Hepatocyte (in vitro differentiated cells): ENCODE data around the gene INHBC.

Experiments
- EZH2phosphoT487 ChIP-seq: fragments of 200-600 bp; sonication (generic); IDR thresholded peaks from one replicate; pipeline ENCODE4 v1.6.1; 2018; ENCODE audit warnings: antibody characterized with exemption, mild to moderate bottlenecking, low read depth, moderate library complexity; ENCODE audit not compliant: unreplicated experiment, severe bottlenecking
- TF ChIP-seq, protein P1 (sequence below): fragments of 200-600 bp; sonication (generic); IDR thresholded peaks from 2 replicates; pipeline ENCODE4 v1.5.1; 2016; ENCODE audit warnings: antibody characterized with exemption, mild to moderate bottlenecking; ENCODE audit not compliant: poor library complexity

DNA sequence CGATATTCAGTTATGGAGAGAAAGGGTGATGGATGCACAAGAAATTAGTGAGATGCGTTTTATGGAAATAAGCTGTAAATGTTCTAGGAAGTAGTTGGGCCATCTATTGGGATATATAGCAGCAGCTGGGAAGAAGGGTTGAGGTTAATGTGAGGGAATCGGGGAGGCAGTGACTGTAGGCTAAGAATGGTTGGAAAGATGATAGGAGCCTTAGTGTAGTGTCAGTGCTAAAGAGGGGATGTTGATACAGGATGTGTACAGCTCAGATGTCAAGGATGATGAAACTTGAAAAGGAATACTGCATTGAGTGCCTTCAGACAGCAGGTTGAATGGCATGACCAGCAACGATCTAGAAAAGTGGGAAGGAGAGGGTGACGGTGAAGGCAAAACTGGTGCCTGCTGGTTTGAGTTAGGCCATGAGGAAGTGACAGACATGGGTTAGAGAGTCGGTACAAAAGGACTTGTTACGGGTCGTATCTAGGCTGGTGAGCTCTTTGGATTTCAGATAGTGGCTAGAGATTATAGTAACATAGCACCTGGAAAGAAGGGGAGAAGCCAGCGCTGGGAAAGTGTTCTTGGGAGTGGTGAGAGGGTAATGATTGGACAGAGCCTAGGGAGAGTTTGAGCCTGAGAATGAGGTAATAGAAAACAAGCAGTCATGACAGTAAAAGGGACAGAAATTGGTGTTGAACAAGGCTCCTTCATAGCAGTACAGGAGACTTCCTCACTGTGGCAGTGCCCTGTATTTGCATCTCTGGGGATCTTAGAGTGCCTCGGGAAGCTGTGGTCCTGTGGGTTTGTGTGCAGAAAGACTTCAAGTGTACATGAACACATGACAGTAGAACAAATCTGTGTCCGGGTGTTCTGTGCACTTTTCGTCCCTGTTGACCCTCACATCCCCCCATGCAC lies 62.9 kb downstream of the INHBC start:
- no peak for TF ChIP-seq EZH2phosphoT487
- TF ChIP-seq, protein P1, sequence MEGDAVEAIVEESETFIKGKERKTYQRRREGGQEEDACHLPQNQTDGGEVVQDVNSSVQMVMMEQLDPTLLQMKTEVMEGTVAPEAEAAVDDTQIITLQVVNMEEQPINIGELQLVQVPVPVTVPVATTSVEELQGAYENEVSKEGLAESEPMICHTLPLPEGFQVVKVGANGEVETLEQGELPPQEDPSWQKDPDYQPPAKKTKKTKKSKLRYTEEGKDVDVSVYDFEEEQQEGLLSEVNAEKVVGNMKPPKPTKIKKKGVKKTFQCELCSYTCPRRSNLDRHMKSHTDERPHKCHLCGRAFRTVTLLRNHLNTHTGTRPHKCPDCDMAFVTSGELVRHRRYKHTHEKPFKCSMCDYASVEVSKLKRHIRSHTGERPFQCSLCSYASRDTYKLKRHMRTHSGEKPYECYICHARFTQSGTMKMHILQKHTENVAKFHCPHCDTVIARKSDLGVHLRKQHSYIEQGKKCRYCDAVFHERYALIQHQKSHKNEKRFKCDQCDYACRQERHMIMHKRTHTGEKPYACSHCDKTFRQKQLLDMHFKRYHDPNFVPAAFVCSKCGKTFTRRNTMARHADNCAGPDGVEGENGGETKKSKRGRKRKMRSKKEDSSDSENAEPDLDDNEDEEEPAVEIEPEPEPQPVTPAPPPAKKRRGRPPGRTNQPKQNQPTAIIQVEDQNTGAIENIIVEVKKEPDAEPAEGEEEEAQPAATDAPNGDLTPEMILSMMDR, result no peak
